Activated CD4-positive, alpha-beta T cell treated with anti-CD3 and anti-CD28 coated beads, Interleukin-2, amount 50 U/mL, for 1 hour (primary cell): Measurements from ENCODE around the gene GON7.
"Not testable (repeated sequence)": the region's sequence is repeated elsewhere in the genome, so short reads cannot be mapped to it uniquely, and the experiment has no call there.

Source experiments
- DNase-seq: peaks from one replicate; pipeline ENCODE4 v3.0.0-alpha.2; 2020

GON7 gene

DNA sequence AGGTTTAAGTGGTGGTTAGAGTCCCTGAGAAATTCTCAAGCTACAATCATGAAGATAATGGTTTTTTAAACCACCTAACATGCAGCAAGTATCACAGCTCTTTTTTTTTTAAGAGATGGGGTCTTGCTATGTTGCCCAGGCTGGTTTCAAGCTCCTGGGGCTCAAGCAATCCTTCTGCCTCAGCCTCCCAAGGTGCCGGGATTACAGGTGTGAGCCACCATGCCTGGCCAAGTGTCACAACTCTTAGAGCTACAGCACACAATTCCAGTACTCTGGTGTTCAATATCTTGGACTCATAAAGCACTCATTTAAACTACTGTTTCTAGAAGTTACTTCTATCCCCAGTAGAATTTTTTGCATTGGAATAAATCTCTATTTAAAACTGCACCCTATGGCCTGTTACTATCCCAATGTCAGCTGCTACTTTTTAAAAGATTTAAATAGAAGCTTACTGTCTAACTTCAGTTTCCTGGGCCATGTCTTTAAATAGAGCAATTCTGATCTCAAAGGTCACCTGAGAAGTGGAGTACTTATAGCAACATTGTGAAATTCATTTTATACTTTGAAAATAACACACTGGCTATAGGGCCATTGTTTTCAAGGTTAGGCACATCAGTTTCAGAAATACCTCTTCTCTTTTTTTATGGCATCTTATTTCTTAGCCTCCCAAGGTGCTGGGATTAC is 11.4 kb downstream of the GON7 start:
- no peak for DNase-seq

DNA sequence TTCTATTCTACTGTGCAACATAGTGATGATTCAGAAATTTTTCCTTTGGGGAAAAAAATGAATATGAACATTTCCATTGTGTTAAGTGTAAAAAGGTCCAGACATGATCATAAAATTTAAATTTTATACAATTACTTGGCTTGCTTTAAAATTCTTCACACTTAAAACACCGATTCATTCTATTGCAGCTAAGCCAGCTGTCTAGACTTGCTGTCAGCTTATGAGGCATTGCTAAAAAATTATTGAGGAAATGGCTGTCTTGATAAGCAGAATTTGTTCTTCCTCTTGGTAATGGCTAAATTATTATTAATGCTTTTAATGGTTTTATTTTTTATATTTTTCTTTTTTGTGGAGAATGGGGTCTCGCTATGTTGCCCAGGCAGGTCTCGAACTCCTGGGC is 19.9 kb downstream of the GON7 start:
- no peak for DNase-seq

DNA sequence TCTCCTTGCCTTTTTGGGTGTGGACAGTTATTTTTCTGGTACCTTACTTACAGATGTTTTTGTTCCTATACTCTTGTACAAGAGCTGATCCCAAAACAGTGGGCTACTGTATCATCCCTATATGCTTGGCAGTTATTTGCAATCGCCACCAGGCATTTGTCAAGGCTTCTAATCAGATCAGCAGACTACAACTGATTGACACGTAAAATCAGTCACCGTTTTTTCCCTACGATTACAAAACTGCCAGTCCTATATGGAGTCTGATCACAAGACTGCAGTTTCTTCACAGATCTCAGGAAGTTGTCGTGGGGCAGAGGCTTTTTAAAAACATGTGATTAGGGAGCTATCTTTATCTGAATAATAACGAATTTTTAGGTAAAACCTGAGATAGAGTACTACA is 20.4 kb downstream of the GON7 start:
- DNase-seq, result no peak

DNA sequence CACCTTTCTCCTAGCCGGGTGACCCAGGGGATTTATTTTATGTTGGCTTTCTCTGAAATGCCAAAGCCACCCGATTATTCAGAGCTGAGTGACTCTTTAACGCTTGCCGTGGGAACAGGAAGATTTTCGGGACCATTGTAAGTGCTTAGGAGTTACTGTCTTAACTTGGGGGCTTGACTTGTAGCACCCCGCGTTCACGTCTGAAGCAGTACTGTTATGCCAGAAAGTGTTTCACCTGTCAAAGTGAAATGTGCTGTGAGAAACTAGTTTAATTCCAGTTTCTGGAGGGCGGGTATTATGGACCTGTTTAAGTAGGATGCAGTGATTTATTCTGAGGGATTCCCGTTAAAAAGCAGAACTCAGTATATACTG is 21.5 kb downstream of the GON7 start:
- DNase-seq, result no peak

- DNase-seq, result peak; percentile 90
Measured at GRCh38 chr14:93184391-93185348, 22.2 kb downstream of the GON7 start, which contains the start of the genes LYSET and MOAP1. Gene LYSET, plus strand, starts transcription at chr14:93185317. Its CDS starts 89 bp downstream, at chr14:93185406. Gene MOAP1, minus strand, starts transcription at chr14:93184897. Its CDS starts 655 bp downstream, at chr14:93184242.

DNA sequence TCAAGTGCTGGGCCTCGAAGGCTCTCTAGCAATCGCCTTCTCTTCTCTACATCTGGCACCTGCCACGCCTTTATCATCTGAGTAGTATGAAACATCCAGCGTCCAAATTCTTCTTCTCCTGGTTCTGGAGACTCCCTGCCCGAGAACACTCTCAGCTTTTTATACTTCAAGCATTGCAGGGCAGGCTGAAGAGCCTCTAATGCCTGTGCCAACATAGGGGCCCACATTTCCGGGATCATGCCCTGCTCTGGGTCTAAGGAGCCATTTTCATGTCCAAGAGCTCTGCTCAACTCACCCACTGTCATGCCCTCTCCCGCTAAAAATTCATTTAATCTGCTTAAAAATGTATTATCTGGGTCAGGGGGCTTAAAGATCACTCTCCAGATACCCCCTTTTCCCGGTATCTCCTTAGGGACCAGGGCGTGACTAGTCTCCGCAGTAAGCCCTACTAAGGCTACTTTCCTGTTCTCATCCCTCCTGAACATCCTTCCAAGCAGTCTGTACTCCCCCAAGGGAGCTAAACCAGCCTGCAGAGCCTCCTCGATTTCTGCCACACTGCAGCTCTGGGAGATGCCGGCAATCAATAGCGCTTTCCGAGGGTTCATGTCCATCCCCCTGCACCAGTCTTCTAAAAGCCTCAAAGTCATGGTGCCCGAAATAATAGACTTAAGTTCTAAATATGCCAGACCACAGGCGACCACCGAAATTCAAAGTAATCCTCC is 23.1 kb downstream of the GON7 start:
- DNase-seq, result no peak

DNA sequence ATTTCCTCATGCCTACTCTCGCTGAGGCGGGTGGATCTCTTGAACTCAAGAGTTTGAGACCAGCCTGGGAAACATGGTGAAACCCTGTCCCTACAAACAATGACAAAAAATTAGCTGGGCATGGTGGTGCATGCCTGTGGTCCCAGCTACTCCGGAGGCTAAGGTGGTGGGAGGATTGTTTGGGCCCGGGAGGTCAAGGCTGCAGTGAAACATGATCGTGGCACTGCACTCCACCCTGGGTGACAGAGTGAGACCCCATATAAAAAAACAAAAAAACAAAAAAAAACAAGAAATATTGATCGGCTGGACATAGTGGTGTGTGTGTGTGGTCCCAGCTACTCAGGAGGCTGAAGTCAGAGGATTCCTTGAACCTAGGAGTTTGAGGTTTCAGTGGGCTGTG is 31.4 kb downstream of the GON7 start:
- no peak for DNase-seq

- DNase-seq, result not testable (repeated sequence)
Measured at GRCh38 chr14:93174731-93175130, 32.1 kb downstream of the GON7 start.

- DNase-seq, result no peak
Measured at GRCh38 chr14:93173943-93174395, 32.9 kb downstream of the GON7 start.

DNA sequence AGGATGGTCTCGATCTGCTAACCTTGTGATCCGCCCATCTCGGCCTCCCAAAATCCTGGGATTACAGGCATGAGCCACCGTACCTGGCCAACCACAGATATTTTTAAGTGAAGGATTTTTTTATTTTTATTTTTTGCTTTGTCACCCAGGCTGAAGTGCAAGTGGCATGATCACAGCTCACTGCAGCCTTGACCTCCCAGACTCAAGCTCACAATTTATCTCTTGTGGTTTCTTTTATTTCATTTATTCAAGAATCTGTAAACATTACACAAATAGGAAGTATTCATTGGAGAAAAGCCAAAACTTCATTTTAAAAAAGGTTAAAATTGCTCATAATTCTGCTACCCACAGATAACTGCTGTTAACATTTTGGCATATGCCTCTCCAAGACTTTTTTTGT is 35.5 kb downstream of the GON7 start:
- DNase-seq, result no peak

DNA sequence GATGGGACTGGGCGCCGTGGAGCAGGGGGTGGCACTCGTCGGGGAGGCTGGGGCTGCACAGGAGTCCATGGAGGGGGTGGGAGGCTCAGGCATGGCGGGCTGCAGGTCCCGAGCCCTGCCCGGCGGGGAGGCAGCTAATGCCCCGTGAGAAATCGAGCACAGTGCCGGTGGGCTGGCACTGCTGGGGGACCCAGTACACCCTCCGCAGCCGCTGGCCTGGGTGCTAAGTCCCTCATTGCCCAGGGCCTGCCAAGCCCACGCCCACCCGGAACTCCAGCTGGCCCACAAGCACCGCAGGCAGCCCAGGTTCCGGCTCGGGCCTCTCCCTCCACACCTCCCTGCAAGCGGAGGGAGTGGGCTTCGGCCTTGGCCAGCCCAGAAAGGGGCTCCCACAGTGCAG is 36.7 kb downstream of the GON7 start:
- DNase-seq, result not testable (repeated sequence)

- DNase-seq, result not testable (repeated sequence)
Measured at GRCh38 chr14:93169619-93170018, 37.2 kb downstream of the GON7 start.

DNA sequence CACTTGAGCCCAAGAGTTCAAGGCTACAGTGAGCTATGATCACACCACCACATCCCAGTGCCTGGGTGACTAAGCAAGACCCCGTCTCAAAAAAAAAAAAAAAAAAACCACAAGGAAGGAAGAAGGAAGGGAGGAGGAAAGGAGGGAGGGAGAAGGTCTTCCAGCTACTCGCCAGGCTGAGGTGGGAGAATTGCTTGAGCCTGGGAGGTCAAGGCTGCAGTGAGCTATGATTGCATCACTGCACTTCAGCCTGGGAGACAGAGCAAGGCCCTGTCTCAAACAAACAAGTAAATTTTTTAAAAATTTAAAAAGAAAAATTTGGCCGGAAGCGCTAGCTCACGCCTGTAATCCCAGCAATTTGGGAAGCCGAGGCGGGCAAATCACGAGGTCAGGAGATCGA is 38.3 kb downstream of the GON7 start:
- DNase-seq, result not testable (repeated sequence)

DNA sequence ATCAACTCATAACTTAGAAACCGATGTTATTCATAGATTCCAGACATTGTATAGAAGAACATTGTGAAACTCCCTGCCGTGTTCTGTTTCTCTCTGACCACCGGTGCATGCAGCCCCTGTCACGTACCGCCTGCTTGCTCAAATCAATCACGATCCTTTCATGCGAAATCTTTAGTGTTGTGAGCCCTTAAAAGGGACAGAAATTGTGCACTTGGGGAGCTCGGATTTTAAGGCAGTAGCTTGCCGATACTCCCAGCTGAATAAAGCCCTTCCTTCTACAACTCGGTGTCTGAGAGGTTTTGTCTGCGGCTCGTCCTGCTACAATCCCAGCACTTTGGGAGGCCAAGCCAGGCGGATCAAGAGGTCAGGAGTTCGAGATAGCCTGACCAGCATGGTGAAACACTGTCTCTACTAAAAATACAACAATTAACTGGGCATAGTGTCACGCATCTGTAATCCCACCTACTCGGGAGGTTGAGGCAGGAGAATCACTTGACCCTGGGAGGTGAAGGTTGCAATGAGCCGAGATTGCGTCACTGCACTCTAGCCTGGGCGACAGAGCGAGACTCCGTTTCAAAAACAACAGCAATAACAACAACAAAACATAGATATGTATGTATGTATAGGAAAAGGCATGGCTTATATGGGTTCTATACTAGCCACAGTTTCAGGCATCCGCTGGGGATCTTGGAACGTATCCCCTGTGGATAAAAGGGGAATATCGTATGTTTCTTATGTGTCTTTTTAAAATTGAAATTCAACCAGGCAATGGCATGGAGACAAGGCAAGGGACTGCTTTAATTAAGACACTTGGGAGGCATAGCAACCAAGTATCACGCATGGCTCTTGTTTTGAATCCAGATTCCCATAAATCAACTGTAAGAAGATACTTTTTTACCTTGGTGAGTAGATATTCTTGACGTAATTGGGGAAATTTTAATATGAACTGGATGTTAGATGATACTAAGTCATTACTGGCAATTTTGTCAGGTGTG is 41.3 kb downstream of the GON7 start:
- DNase-seq, result not testable (repeated sequence)

GRCh38 chr14:93163564-93163963 is 43.3 kb downstream of the GON7 start:
- no peak for DNase-seq

- no peak for DNase-seq
Measured at GRCh38 chr14:93161411-93161940, 45.4 kb downstream of the GON7 start.

- DNase-seq, result no peak
Measured at GRCh38 chr14:93160353-93160801, 46.5 kb downstream of the GON7 start.

DNA sequence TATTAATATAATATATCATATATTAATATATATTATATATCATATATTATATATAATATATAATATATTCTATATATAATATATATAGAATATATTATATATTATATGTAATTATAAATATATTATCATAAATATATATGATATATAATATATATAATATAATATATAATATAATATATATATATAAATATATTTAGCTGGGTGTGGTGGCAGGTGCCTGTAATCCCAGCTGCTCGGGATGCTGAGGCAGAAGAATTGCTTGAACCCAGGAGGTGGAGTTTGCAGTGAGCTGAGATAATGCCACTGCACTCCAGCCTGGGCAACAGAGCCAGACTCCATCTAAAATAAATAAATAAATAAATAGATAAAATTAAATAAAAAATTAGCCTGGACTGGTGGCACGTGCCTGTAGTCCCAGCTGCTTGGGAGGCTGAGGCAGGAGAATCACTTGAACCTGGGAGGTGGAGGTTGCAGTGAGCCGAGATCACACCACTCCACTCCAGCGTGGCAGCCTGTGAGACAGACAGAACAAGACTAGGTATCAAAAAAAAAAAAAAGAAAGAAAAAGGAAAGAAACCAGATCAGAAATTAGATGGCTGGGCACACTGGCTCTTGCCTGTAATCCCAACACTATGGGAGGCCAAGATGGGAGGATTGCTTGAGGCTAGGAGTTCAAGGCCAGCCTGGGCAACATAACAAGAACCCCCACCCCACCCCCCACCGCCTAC is 47.1 kb downstream of the GON7 start:
- DNase-seq, result not testable (repeated sequence)

DNA sequence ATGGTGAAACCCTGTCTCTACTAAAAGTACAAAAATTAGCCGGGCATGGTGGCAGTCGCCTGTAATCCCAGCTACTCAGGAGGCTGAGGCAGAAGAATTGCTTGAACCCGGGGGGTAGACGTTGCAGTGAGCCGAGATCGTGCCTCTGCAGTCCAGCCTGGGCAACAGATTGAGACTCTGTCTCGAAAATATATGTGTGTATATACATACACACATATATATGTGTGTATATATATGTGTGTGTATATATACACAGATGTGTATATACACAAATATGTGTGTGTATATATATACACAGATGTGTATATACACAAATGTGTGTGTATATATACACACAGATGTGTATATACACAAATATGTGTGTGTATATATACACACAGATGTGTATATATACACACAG is 48.5 kb downstream of the GON7 start:
- not testable (repeated sequence) for DNase-seq

DNA sequence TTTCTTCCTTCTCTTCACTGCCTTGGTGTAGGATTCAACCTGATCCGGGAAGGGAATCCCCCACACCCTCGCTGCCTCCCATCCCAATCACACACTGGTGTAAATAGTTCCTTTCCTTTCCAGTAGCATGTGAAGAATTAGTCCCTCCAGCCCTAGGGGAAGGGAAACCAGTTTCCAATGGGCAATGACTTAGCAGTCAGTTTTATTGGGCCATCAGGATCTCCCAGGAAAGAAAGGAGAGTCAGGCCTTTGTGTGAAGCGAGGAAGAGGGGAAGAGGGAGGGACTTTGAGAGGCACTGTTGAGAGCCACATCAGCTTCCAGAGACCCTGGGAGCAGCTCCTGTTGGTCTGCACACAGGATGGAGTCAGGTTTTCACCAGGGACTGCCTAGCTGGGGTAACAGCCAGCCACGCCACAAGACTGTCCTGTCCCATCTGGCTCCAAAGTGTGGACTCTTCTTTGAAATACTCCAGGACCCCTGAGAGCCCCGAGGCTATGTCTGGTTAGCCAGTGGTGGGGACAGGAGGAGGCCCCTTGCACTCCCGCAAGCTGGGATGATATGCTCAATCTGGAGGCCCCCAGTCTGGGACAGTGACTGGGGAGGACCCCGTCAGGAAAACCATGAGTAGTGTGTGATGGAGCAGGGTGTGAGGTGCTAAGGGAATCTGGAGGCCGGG is 50.0 kb downstream of the GON7 start:
- no peak for DNase-seq
